CD4-positive, alpha-beta T cell treated with Interleukin-4 for 1 hour (primary cell): Measurements from ENCODE around the gene P2RX3.
"Not testable (repeated sequence)": the region's sequence is repeated elsewhere in the genome, so short reads cannot be mapped to it uniquely, and the experiment has no call there.

ENCODE experiments used
- DNase-seq, 2 donors: peaks; one replicate each; pipeline ENCODE4 v3.0.0-alpha.2; 2020 to 2022

The P2RX3 gene

GRCh38 chr11:57325735-57326048 is 12.5 kb upstream of the P2RX3 start:
- no peak for DNase-seq

DNA sequence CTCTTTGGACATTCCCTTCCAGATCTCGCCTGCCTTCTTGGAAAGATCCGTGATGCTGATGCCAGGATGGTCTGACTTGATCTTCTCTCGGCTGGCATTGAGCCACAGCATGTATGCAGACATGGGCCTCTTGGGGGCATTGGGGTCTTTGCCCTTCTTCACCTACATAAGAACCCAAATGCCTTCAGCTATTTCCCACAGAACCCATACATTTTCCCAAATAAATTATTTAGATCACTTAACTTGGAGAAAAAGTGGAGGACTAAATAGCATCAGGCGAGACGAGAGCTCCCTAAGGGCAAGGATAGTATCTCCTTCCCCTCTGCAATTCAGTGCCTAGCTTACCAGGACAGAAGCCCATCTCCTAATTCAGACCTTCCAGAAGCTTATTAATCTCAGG is 10.4 kb upstream of the P2RX3 start:
- no peak for DNase-seq

GRCh38 chr11:57330029-57330428 is 8.1 kb upstream of the P2RX3 start:
- no peak for DNase-seq

DNA sequence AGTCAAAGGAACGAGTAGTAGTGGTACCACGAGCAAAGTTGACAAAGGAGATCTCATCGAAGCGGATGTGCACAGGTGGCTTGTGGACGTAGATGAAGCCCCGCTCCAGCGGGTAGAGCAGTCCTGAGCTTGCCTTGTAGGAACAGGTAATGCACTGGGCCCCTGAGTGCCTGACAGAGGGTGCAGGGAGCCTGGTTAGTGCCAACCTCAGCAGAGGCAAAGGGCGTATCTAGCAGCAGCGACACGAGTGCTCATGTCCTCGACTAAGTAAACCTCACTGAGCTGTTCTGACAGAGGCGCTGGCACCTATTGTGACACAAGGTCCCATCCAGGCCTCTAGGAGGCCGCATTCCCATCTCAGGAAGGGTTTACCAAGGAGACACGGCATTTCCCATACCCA is 6.4 kb upstream of the P2RX3 start:
- DNase-seq: no peak

GRCh38 chr11:57332694-57333440 is 5.3 kb upstream of the P2RX3 start:
- DNase-seq: no peak

DNA sequence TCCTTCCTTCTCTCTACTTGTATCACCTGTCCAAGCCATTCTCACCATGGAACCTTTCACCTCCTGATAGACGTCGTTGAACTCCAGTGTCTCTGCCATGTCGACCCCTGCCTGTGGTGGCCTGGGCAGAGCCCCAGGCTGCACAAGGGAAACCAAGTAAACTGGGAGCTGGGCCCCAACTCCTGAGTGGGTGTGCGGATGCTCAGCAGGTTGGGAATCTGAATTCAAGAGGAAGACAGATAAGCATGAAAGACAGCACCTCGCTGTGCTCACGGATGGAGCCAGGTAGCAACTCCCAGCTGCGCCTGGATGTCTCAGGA is 3.2 kb upstream of the P2RX3 start:
- DNase-seq: no peak

DNA sequence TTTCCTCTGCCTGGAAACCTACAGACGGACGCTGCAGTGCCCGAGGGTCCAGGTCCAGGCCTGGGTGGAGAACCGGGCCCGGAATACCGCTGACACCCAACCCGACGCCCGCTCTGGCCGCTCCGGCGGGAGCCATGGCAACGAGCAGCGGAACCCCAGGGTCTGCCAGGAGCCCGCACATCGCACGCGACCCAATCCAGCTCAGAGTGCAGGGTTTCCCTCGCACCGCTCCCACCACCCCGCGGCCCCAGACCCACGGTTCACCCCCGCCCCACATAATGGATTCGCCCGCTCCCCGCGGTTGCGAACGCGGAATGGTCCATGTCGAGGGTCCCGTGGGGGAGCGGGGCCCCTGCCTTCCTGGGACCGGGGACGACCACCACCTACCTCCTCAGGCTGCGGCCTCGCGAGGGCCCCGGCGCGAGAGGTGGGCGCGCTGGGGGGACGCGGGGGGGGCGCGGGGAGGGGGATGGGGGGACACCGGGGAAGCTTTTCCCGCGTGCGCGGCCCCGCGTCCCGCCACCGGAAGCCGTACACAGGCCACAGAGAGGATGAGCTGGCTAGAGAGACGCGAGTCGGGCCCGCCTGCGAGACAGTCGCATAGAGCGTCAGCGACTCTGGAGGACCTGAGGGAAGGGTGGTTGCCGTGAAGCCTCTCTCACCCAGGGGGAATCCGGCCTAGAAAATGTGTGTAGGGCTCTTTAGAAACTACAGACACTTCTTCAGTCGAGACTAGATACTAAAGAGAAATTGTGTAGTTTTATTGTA is 2.6 kb upstream of the P2RX3 start, which contains the start of gene SSRP1:
Gene SSRP1, minus strand, starts transcription at position 550 of the 768 bp plus-strand sequence. CDS start 771 bp downstream, outside the sequence.
- peak; percentile 91 for DNase-seq

DNA sequence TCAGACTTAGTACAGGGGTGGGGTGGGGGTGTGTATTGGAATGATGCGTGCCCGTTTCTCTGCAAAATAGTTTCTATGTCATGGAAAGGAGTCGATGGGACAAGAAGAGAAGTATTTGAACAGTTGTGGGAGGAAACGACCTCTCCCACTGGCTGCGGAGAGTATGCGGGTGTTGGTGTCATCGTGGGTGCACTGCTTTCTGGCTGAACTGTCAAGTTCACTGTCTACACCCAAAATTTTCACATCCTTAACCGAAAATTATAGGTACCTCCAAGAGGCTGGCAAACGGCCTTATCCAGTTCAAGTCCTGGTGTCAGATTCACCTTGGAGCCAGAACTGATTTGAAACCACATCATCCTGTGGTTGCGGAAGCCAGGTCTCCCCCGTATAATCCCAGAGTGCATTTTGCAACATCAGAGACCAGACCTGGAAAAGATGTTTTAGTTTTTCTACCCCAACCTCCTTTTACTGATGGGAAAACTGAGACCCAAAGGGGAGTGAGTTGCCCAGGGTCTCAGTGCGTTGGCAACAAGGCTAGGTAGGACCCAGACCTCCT is 2.0 kb upstream of the P2RX3 start:
- DNase-seq: no peak

- not testable (repeated sequence) for DNase-seq
These were observed 1.3 kb upstream of the P2RX3 start for GRCh38 chr11:57336856-57337255.

- DNase-seq: no peak
These were observed 1.2 kb downstream of the P2RX3 start for GRCh38 chr11:57339328-57339727.

GRCh38 chr11:57340039-57340615 is 2.0 kb downstream of the P2RX3 start:
- no peak for DNase-seq

DNA sequence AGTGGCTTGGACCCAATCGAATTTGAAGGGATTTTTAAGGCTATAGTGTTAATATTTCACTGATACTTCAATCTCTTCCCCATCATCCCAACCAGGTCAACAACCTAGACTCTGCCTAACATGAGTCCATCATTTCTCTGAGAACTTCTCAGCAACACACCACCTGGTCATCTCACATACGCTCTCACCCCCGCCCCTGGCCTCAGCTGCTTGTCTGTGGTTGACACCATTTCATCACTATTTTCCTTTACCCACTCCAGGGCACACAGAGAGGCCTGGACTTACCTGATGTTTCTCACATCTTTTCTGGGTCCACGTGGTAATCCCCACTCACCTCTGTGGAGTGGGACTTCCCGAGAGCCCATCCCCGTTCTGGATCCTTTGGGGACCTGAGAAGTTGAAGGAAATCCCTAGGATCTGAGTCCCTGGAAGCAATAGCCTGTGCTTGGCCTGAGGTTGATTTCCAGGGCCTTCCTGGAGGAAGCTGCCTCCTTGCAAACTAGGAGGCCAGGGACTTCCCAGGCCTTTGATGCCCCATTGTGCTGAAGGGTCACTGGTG is 3.2 kb downstream of the P2RX3 start:
- no peak for DNase-seq

DNA sequence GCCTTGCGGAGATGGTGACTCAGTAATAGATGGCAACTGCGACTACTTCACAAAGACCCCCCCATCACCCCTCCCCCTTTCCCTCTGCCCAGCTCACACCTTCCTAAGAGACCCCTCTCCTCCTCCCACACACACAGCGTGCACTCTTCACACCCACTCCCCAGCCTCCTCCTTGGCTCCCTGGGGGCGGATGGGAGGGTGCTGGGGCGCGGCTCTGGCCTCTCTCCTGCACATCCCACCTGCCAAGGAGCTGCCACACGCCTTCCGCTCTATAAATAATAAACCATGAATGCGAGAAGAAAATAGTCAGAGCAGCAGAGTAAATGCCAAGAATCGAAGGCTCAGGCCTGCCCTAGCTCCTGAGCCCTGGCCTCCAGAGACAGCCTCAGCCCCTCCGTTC is 4.5 kb downstream of the P2RX3 start:
- no peak for DNase-seq

DNA sequence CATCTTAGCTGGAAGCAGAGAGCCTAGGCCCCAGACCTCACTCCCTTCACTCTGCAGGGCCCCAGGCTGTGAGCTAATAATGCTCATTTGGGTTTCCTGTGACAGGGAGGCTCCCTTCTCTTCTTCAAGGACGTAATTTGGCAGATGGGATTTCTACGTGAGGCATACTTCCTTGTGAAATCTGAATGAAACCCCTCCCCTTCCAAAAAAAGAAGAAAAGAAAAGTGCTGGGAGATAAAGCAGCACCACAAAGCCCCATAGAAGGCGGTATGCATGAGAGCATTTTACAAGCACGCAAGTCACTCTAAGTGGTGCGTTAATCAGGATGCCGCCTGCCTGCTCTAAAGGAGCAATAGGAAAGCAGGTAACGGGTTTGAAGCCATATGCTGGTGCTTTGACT is 5.7 kb downstream of the P2RX3 start:
- no peak for DNase-seq

DNA sequence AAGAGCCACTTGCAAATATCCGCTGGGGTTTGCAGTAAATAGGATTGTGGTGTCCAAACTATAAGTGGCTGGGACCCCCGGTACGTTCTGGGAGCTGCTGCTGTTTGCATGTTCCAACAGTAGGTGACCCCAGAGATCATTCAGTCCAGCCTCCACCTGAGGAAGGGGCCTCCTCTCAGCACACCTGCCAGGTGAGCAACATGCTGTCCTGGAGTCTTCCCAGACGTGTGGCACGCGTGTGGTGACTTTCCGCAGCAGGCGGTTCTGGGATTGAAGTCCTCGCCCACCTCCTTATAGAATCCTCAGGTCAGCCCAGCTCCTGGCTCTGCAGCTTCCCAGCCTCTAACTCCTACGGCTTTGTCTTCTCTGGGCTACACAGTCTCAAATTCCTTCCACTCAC is 6.7 kb downstream of the P2RX3 start:
- no peak for DNase-seq

DNA sequence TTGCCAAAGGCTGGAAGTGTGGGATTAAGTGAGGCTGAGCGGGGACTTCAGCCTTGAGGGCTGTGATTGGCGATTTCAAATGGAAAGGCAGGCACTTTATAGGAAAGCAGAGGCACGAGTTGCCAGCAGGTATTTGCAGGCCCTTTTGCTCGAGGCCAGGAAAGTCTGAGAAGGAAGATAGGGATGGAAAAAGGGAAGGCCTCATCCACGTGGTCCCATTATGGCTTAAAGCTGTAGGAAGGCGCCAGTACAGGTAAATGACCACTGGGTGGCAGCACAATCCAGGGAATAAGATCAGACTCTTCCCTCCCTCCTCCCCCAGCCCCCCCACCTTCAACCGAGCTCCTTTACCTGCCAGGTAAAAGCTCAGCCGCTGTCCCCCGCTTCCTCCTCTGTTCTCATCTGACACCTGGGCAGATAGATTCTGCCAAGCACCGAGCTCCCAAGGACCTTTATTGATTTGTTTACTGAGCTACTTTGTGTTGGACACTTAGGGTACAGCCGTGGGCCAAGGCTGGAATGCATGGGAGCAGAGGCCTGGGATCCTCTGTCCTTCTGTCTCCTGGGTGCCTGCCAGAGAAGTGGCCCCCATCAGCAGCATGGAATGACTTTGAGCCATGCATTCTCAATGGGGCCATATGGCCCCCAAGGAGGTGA is 7.5 kb downstream of the P2RX3 start:
- peak; percentile 71 to 75 for DNase-seq

GRCh38 chr11:57347336-57347735 is 9.2 kb downstream of the P2RX3 start:
- no peak for DNase-seq

DNA sequence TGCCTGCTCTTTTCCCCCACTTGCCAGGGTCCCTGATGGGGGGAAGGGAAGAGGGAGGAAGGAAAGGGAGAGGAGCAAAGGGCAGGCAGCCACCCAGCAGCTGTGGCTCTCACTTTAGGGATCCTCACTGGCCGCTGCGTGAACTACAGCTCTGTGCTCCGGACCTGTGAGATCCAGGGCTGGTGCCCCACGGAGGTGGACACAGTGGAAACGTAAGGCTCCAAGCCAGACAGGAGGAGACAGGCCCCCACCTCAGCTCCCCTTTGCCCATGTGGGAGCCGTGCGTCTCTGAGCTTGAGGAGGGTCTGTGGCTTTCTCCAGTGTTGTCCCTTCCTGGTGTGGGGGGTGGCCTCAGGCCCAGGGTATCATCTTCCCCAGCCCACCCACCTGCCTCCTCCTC is 9.9 kb downstream of the P2RX3 start:
- no peak for DNase-seq

DNA sequence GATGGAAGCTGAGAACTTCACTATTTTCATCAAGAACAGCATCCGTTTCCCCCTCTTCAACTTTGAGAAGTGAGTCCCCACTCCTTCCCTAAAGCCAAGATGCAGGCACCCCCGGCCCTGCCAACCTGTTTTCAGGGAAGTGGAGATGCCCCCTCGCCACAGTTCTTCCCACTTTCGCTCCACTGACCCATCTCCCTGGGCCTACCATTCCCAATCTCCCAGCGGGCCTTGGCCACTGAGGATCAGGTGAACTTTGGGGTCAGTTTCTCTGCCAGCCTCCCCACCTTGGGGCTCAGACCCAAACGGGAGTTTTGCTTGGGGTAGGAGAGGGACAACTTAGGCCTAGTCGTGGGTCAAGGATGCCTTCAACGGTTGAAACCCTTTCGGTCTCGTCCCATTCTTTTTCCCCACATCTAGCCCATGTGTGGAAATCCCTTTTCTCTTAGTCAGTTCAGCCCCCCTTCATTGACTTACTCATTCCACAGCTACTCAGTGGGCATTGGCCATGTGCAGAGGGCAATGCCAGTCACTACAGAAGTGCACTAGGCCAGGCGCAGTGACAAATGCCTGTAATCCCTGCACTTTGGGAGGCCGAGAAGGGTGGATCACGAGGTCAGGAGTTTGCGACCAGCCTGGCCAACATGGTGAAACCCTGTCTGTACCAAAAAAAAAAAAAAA is 10.6 kb downstream of the P2RX3 start:
- DNase-seq: no peak

DNA sequence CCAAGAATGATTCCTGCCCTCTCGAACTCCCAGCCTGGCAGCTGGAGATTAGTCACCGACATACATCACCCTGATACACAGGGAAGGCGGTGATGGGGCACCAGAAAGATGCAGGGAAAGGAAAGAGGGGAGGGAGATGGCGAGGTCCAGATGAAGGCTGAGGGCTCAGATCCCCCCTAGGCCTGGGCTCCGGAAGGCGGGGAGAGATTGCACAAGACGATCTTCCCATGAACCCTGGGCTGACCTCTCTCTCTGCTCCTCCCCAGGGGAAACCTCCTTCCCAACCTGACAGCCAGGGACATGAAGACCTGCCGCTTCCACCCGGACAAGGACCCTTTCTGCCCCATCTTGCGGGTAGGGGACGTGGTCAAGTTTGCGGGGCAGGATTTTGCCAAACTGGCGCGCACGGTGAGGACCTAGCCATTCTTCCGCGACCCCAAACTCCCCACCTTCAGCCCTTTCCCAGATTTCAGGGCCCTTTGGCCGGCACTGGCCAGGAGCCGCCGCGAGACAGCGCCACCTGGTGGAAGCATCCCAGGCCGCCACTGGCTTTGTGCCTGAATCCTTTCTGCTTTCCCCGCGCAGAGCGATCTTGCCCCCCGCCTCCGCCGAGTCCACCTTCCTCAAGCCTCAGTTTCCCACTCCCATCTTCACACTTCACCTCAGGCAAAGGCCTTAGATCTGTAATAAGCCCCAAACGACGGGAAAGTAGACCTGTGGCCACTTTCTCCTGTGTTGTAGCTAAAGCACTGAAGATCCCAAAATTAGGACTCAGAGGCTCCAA is 11.5 kb downstream of the P2RX3 start:
- peak; percentile 52 to 54 for DNase-seq

DNA sequence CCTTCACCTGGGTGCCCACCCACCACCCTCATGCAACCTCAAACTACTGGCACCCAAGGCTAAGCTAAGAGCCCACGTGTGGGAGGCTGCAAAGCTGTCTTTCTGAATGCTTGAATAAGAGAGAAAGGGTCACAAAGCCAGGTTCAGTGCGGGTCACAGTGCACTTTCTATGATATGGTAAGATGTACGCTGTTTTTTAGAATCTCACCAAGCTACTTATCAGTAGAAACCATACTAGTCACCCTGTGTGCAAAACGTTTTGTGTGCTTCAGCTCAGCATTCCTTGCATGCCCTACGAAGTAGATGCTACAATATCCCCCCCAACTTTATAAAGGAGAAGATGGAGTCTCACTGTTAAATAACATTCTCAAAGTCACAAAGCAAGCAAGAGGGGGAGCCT is 14.9 kb downstream of the P2RX3 start:
- DNase-seq: no peak

- no peak for DNase-seq
These were observed 15.3 kb downstream of the P2RX3 start for GRCh38 chr11:57353446-57353845.
